Measurements from ENCODE around the gene EGLN1. TPM values are rescaled to one million over a fixed set of nuclear protein-coding genes. Genes with fewer than 3 reads are reported as not detected.

EGLN1 gene
- polyA plus RNA-seq, 1 of the 3 experiments (the other 2 are of a cell fraction), result 10.7 TPM

- Histone ChIP-seq H3K79me2 (ENCODE audit: insufficient read depth) (peaks cover 28% of the 10 kb centered on the region), H2AFZ (ENCODE audit: low read depth) (no peak overlapping the region), H3F3A (replicated peaks; ENCODE audit: insufficient read depth) (peaks cover 7% of the 10 kb centered on the region), H3K4me1 (ENCODE audit: control insufficient read depth in 1 of 2, insufficient read depth in 2 of 2, low read depth in 1 of 2, low read length in 1 of 2) (peaks cover 6 to 11% of the 10 kb centered on the region in 2 experiments; a peak in 3 of 4 replicates), H4K20me1 (ENCODE audit: insufficient read depth) (peaks cover 17% of the 10 kb centered on the region), H3K9ac (no peak overlapping the region), H3K4me2 (no peak overlapping the region), H3K27me3 (ENCODE audit: insufficient read depth) (no peaks in the 10 kb centered on the region), H3K4me3 (ENCODE audit: low read depth in 2 of 2, low read length in 1 of 2) (no peak overlapping the region), H3K27ac (ENCODE audit: low read depth in 2 of 2, low read length in 1 of 2) (no peak overlapping the region), H3K9me2 (no peaks in the 10 kb centered on the region), H3K9me3 (no peaks in the 10 kb centered on the region), H3K36me3 (replicated peaks in 1 of 2; ENCODE audit: control insufficient read depth in 1 of 2, insufficient read depth in 2 of 2, low read length in 1 of 2) (peaks cover 15 to 24% of the 10 kb centered on the region in 2 experiments)
- ChIA-PET CTCF (interaction anchor here (1.0 kb wide), 1 partner anchor 14 kb away, joined by 3 read pairs; no protein-coding TSS in a partner anchor), POLR2A (no interaction called here)
- WGBS (ENCODE audit: low lambda C conversion rate), result 93% methylated on average over 7 of the region's 7 CpGs
- TF ChIP-seq PBX3 (IDR thresholded peaks at IDR 0.05), result no peak
- no peak for TF ChIP-seq REST (IDR thresholded peaks at IDR 0.05; ENCODE audit: low read depth, low read length)
- no peak for TF ChIP-seq CHD2 (IDR thresholded peaks at IDR 0.05; ENCODE audit: low read length, partially characterized antibody)
- no peak for TF ChIP-seq TEAD4 (IDR thresholded peaks at IDR 0.05; ENCODE audit: borderline replicate concordance, insufficient read depth)
- TF ChIP-seq FOXM1 (IDR thresholded peaks at IDR 0.05; ENCODE audit: low read depth), result no peak
- no peak for TF ChIP-seq RAD21 (IDR thresholded peaks at IDR 0.05; ENCODE audit: low read length)
- DNase-seq, result no peak
Observed at GRCh38 chr1:231329483-231329882, 92.6 kb downstream of the EGLN1 start.

GRCh38 chr1:231327617-231328016 is 94.5 kb downstream of the EGLN1 start:
- no peak for TF ChIP-seq MEF2A (IDR thresholded peaks at IDR 0.05; ENCODE audit: borderline replicate concordance, low read depth)
- peaks cover 7% of the 10 kb centered on the region for H3F3A ChIP-seq (replicated peaks; ENCODE audit: insufficient read depth)
- no peak overlapping the region for H3K9ac ChIP-seq
- DNase-seq, result no peak
- H3K36me3 ChIP-seq (replicated peaks in 1 of 2; ENCODE audit: control insufficient read depth in 1 of 2, insufficient read depth in 2 of 2, low read length in 1 of 2), result peaks cover 2 to 9% of the 10 kb centered on the region in 2 experiments
- H3K27me3 ChIP-seq (ENCODE audit: insufficient read depth), result no peaks in the 10 kb centered on the region
- H3K9me3 ChIP-seq, result no peaks in the 10 kb centered on the region
- H3K9me2 ChIP-seq, result no peaks in the 10 kb centered on the region
- CTCF ChIA-PET, result no interaction called here
- H3K4me2 ChIP-seq, result no peak overlapping the region
- no peak overlapping the region for H3K4me3 ChIP-seq (ENCODE audit: low read depth in 2 of 2, low read length in 1 of 2)
- POLR2A ChIA-PET, result no interaction called here
- H3K4me1 ChIP-seq (ENCODE audit: control insufficient read depth in 1 of 2, insufficient read depth in 2 of 2, low read depth in 1 of 2, low read length in 1 of 2), result no peaks in the 10 kb centered on the region; a peak in 1 of 4 replicates
- H2AFZ ChIP-seq (ENCODE audit: low read depth), result no peak overlapping the region
- H3K27ac ChIP-seq (ENCODE audit: low read depth in 2 of 2, low read length in 1 of 2), result no peak overlapping the region
- H4K20me1 ChIP-seq (ENCODE audit: insufficient read depth), result no peaks in the 10 kb centered on the region
- 77% methylated on average over 5 of the region's 5 CpGs for WGBS (ENCODE audit: low lambda C conversion rate)
- peaks cover 10% of the 10 kb centered on the region; the same call in 1 of the 2 replicates for H3K79me2 ChIP-seq (ENCODE audit: insufficient read depth)

Data from SK-N-SH (cell line).